ENCODE measurements around the gene TAAR9.

The TAAR9 gene, protein sequence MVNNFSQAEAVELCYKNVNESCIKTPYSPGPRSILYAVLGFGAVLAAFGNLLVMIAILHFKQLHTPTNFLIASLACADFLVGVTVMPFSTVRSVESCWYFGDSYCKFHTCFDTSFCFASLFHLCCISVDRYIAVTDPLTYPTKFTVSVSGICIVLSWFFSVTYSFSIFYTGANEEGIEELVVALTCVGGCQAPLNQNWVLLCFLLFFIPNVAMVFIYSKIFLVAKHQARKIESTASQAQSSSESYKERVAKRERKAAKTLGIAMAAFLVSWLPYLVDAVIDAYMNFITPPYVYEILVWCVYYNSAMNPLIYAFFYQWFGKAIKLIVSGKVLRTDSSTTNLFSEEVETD

DNA sequence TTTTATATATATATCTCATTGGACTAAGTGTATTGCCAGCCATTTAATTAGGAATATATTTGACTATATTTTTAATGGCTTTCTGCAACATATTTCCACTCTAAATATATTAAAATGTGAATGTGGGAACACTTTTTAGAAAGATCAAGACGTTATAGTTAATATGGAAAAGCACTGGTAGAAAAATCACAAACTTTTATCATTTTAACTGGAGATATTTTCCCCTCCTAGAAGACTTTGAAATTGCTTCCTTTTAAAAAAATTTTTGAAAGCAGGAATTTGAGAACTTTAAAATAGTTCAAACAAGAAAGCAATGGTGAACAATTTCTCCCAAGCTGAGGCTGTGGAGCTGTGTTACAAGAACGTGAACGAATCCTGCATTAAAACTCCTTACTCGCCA lies at the start of gene TAAR9:
TAAR9 (plus strand) TSS at position 301 of the 400 bp plus-strand sequence; CDS start at position 314, 13 bp downstream.
- no peak within 1 kb of the TSS for H3K4me3 Mint-ChIP-seq
- H3K36me3 Mint-ChIP-seq (ENCODE audit: low read depth) = no peaks in the 10 kb centered on the region
- no peaks in the 10 kb centered on the region for H3K9me3 Mint-ChIP-seq
- no peak within 1 kb of the TSS for H3K27ac Mint-ChIP-seq
- peaks cover 25% of the 10 kb centered on the region for H3K27me3 Mint-ChIP-seq (ENCODE audit: low read depth)
- H3K4me1 Mint-ChIP-seq (ENCODE audit: low read depth) = no peaks in the 10 kb centered on the region

DNA sequence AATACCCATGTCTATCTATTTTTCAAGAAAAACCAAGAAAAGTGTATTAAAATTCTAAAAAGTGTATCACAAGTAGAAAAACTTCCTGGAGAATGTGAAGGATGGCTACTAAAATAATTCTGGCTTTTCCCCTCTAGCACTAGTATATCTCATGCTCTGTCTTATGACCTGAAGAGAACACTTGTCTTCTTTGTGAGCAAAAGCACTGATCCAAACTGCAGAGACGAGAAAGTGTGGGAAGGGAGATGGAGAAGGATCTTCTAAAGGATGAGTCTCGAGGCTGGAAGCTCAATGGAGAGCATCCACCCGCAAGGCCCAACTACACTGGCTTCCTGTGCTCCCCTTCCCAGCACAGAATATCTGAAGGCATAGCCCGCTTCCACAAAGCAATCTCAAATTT lies 48.7 kb upstream of the TAAR9 start:
- no peaks in the 10 kb centered on the region for H3K27me3 Mint-ChIP-seq (ENCODE audit: low read depth)
- no peak overlapping the region for H3K27ac Mint-ChIP-seq
- peaks cover 6% of the 10 kb centered on the region for H3K4me1 Mint-ChIP-seq (ENCODE audit: low read depth)
- H3K4me3 Mint-ChIP-seq = no peak overlapping the region
- H3K9me3 Mint-ChIP-seq = peaks cover 7% of the 10 kb centered on the region
- peaks cover 6% of the 10 kb centered on the region for H3K36me3 Mint-ChIP-seq (ENCODE audit: low read depth)

DNA sequence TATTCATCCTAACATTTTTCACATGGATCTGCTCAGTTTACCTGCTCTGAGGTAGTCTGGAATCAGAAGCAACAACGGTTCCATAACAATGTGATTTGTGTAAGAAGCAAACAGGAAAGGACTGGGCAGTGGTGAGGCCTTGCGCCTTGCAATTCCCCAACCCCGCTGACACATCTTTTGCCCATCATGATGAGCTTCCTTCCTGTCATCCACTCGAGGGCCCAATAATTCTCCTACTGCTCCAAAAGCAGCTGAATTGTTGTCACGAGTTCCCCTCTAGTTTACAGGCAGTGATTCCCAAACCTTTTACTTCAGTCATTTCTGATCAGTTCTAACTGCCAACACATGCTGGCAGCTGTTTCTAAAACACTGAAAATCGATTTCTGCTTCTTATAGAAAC lies 48.1 kb upstream of the TAAR9 start:
- Mint-ChIP-seq H3K27ac (no peak overlapping the region), H3K9me3 (peaks cover 7% of the 10 kb centered on the region), H3K4me1 (ENCODE audit: low read depth) (peaks cover 11% of the 10 kb centered on the region), H3K27me3 (ENCODE audit: low read depth) (no peaks in the 10 kb centered on the region), H3K4me3 (no peak overlapping the region), H3K36me3 (ENCODE audit: low read depth) (peaks cover 9% of the 10 kb centered on the region)

DNA sequence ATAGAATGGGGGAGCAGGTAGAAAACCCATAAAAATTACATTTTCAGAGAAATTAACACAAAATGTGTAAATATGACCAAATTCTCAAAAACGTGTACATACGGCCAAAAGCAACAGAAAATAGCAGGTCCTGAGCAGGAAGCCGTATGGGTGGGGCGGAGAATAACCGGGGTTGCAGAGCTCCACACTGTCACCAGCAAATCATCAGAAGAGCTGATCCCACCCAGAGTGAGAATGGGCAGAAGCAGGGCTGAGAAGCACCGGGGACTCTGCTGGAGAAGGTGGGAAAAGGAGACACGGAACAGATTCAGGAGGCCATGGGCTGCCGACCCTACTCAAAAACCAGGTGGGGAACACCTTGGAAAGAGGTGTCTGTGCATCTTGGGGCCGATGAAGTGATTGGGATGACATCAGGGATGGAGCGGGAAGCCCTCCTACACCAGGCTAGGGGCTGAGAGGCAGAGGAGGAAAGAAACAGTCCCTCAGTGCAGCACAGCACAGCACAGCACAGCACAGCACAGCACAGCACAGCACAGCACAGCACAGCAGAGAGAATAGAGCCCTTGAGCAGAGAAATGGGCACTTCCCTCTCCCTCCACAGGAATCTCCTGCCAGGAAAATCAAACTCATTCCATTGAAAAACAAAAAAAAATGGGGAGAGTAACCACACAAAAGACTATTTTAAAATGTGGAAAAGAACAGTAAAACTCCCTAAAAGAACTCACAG lies 47.4 kb upstream of the TAAR9 start:
- H3K36me3 Mint-ChIP-seq (ENCODE audit: low read depth) = peaks cover 9% of the 10 kb centered on the region
- peaks cover 7% of the 10 kb centered on the region for H3K9me3 Mint-ChIP-seq
- no peaks in the 10 kb centered on the region for H3K27me3 Mint-ChIP-seq (ENCODE audit: low read depth)
- no peak overlapping the region for H3K4me3 Mint-ChIP-seq
- no peak overlapping the region for H3K27ac Mint-ChIP-seq
- H3K4me1 Mint-ChIP-seq (ENCODE audit: low read depth) = peaks cover 13% of the 10 kb centered on the region

DNA sequence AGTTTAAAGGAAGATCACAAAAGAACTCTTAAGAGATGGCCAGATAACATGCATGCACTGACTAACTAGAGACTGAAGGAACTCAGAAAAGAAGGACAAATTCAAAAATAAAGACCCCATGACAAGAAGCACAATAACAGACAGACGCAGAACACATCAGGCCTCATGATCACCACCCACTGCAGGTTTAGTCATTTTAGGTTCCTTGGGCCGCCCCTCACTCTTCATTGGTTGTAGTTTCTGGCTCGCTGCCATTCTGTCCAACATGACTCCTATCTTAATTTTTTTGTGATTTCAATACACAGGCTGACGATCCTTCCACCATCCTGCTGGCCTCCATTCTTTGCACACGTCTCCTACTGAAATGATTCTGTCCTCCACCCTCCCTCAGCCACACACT lies 46.8 kb upstream of the TAAR9 start:
- no peaks in the 10 kb centered on the region for H3K27me3 Mint-ChIP-seq (ENCODE audit: low read depth)
- H3K36me3 Mint-ChIP-seq (ENCODE audit: low read depth) = peaks cover 9% of the 10 kb centered on the region
- peaks cover 15% of the 10 kb centered on the region for H3K4me1 Mint-ChIP-seq (ENCODE audit: low read depth)
- no peak overlapping the region for H3K4me3 Mint-ChIP-seq
- no peak overlapping the region for H3K27ac Mint-ChIP-seq
- peaks cover 7% of the 10 kb centered on the region for H3K9me3 Mint-ChIP-seq

DNA sequence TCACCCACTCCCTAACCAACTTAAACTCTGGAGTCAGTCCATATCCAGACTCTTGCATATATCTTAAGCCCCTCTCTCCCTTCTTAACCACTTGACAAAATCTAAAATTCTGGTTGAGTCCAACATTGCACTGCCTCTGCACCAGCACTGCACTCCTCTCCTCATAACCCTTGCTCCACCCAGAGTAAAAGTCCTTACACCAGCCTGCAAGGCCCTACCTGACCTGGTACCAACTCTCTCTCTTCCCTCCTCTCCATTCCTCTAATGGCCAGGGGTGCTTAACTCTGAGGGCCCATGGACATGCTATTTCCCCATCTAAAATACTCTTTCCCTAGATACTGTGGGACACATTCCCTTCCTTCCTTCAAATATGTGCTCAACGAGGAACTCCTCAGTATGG lies 46.2 kb upstream of the TAAR9 start:
- Mint-ChIP-seq H3K27ac (no peak overlapping the region), H3K9me3 (peaks cover 7% of the 10 kb centered on the region), H3K36me3 (ENCODE audit: low read depth) (peaks cover 9% of the 10 kb centered on the region), H3K4me1 (ENCODE audit: low read depth) (peaks cover 18% of the 10 kb centered on the region), H3K4me3 (no peak overlapping the region), H3K27me3 (ENCODE audit: low read depth) (no peaks in the 10 kb centered on the region)

DNA sequence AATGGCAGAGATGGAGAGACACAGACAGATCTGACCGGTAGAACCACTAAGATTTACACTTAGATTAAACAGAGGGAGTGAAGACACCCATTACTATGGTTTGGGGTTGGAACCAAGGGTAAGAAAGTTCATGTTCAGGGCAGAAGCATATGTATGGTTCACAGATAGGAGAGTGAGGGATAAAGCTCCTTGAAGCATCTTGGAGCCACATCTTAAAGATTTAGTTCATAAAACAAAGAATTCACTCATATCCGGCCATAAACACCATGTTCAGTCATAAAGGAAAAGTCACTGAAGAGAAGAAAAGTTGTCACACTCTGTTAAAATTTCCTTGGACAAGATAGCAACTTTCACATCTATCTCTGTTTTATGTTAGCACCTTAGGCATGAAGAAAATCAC lies 43.1 kb upstream of the TAAR9 start:
- Mint-ChIP-seq H3K4me3 (no peak overlapping the region), H3K27ac (no peak overlapping the region), H3K9me3 (peaks cover 7% of the 10 kb centered on the region), H3K36me3 (ENCODE audit: low read depth) (peaks cover 25% of the 10 kb centered on the region), H3K4me1 (ENCODE audit: low read depth) (peaks cover 19% of the 10 kb centered on the region), H3K27me3 (ENCODE audit: low read depth) (no peaks in the 10 kb centered on the region)

DNA sequence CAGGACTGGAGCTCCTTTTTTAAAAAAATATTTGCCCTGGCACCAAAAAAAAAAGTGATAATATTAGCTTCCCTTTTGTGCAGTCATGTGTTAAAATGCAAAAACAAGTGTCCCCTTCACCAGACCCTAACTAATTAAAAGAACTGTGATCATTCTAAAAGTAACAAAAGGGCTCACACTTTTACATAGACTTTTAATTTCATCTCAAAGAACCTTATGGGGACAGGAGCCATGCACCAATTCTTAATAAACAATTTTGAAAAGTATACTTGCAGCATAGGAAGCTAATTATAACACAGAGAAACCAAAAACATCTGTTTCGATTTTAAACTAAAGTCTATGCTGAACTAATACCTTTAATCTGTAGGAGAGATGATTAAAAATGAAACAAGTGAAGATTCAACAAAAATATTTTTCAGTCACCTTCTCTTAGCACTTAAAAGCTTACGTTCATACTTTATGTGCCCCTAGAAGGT lies 42.4 kb upstream of the TAAR9 start:
- H3K9me3 Mint-ChIP-seq = peaks cover 7% of the 10 kb centered on the region
- no peaks in the 10 kb centered on the region for H3K27me3 Mint-ChIP-seq (ENCODE audit: low read depth)
- H3K36me3 Mint-ChIP-seq (ENCODE audit: low read depth) = peaks cover 30% of the 10 kb centered on the region
- peaks cover 19% of the 10 kb centered on the region for H3K4me1 Mint-ChIP-seq (ENCODE audit: low read depth)
- H3K4me3 Mint-ChIP-seq = no peak overlapping the region
- no peak overlapping the region for H3K27ac Mint-ChIP-seq

DNA sequence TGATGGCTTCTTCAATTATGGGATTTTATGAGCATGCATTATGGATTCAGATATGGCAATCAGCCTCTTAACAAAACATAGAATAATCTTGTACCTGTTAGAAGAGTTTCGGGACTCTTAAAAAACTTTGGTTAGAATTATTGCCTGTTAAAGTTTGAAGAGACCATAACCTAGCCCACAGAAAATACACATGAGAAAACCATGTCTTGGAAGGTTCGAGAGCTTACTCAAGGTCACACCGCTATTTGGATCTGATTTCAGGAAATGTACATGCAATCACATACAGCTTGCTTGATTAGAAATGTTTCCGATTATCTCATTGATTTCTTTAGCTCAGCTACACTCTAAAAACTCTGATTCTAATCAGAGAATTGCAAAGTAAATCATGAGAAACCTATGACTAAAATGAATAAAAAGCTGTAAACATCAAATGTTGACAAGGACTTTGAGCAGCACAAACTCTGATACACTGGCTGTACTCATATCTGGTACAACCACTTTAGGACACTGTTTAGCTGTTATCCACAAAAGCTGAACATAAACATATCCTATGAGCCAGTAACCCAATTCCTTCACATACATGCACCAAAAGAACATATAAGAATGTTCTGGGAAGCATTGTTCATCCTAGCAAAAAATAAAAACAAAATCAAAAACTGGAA lies 41.4 kb upstream of the TAAR9 start:
- Mint-ChIP-seq H3K9me3 (peaks cover 7% of the 10 kb centered on the region), H3K4me3 (no peak overlapping the region), H3K27ac (no peak overlapping the region), H3K4me1 (ENCODE audit: low read depth) (peaks cover 19% of the 10 kb centered on the region), H3K27me3 (ENCODE audit: low read depth) (no peaks in the 10 kb centered on the region), H3K36me3 (ENCODE audit: low read depth) (peaks cover 34% of the 10 kb centered on the region)

DNA sequence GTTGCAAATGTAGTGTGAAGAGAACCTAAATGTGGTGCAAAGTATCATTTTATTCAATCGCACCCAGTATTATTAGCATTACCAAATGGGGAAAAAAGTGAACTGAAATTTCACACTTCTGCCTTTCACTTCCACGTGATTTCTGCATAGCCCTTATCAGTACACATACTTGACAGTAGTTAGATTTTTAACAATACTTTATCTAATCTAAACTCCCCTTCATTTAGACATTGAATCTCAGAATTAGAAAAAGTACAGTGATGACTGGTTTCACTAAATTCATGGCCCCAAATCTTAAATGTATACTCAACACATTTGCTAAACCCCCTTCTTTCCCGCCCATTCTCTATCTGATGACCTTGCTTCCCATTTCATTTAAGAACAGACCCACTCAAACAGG lies 39.4 kb upstream of the TAAR9 start:
- H3K36me3 Mint-ChIP-seq (ENCODE audit: low read depth) = peaks cover 35% of the 10 kb centered on the region
- H3K27ac Mint-ChIP-seq = no peak overlapping the region
- H3K27me3 Mint-ChIP-seq (ENCODE audit: low read depth) = no peaks in the 10 kb centered on the region
- H3K9me3 Mint-ChIP-seq = peaks cover 4% of the 10 kb centered on the region
- H3K4me3 Mint-ChIP-seq = no peak overlapping the region
- peaks cover 19% of the 10 kb centered on the region for H3K4me1 Mint-ChIP-seq (ENCODE audit: low read depth)

DNA sequence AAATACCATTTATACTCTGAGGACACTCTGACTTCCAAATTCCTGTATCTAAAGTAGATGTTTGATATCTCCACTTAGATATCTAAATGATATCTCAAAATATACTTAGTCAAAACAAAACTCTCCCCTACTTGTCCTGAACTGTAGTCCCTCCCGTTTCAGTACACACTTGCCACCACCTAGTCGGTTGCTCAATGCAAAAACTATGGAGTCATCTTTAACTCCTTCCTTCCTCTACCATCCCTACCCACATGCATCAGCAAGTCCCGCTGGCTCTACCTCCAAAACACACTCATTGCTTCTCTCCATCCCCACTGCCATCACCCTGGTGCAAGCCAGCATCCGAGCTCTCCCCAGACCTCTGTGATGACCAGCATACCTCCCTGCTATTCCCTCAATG lies 38.3 kb upstream of the TAAR9 start:
- Mint-ChIP-seq H3K27me3 (ENCODE audit: low read depth) (no peaks in the 10 kb centered on the region), H3K4me1 (ENCODE audit: low read depth) (peaks cover 14% of the 10 kb centered on the region), H3K36me3 (ENCODE audit: low read depth) (peaks cover 31% of the 10 kb centered on the region), H3K27ac (no peak overlapping the region), H3K9me3 (no peaks in the 10 kb centered on the region), H3K4me3 (no peak overlapping the region)

DNA sequence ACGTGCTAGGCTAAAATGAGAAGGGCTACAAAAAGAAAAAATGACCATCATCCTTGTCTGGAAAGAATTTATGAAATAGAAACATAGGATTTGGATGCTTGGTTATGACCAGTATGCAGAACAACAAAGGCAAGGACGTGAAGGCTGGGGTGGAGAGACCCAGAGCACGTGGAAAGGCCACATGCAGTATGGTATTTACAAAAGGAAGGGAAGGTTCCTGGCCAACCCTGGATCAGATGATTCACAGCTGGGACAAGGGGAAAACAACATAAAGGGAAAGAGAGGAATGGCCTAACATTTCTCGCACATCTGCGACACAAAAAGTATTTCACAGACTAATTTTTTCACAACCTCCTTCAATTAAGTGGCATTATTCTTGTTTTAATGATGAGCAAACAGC lies 33.3 kb upstream of the TAAR9 start:
- H3K27ac Mint-ChIP-seq = no peak overlapping the region
- no peaks in the 10 kb centered on the region for H3K9me3 Mint-ChIP-seq
- no peaks in the 10 kb centered on the region for H3K27me3 Mint-ChIP-seq (ENCODE audit: low read depth)
- H3K4me1 Mint-ChIP-seq (ENCODE audit: low read depth) = peaks cover 2% of the 10 kb centered on the region
- H3K36me3 Mint-ChIP-seq (ENCODE audit: low read depth) = peaks cover 16% of the 10 kb centered on the region
- H3K4me3 Mint-ChIP-seq = no peak overlapping the region

DNA sequence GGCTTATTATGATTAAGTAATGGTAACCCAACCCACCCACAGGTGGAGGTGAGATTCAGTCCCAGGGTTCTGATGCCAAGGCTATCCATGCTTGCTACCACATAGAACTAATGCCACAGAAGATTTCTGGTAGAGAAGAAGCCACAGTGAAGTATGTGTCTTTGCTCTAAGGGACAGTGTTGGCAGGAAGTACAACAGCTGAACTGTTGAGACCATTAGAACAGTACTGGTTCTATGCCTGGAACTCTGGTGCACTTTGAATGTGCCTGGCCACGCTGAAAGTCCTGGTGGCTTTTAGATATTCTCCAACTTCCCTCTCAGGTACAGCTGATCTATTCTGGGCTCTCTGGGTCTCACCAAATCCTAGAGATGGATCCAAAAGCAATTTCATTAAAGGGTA lies 32.9 kb upstream of the TAAR9 start:
- Mint-ChIP-seq H3K4me1 (ENCODE audit: low read depth) (no peaks in the 10 kb centered on the region), H3K36me3 (ENCODE audit: low read depth) (peaks cover 13% of the 10 kb centered on the region), H3K27me3 (ENCODE audit: low read depth) (no peaks in the 10 kb centered on the region), H3K4me3 (no peak overlapping the region), H3K27ac (no peak overlapping the region), H3K9me3 (no peaks in the 10 kb centered on the region)

DNA sequence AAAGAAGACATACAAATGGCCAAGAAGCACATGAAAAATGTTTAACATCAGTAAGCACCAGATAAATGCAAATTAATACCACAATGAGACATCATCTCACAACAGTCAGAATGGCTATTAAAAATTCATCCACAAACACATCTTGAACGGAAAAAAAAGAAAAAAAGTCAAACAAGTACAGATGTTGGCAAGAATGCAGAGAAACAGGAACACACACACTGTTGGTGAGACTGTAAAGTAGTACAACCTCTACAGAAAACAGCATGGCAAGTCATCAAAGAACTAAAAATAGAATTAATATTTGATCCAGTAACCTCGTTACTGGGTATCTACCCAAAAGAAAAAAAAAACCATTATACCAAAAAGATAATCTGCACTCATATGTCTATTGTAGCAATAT lies 31.6 kb upstream of the TAAR9 start:
- no peaks in the 10 kb centered on the region for H3K27me3 Mint-ChIP-seq (ENCODE audit: low read depth)
- H3K27ac Mint-ChIP-seq = no peak overlapping the region
- no peak overlapping the region for H3K4me3 Mint-ChIP-seq
- H3K4me1 Mint-ChIP-seq (ENCODE audit: low read depth) = peaks cover 11% of the 10 kb centered on the region
- H3K36me3 Mint-ChIP-seq (ENCODE audit: low read depth) = peaks cover 7% of the 10 kb centered on the region
- no peaks in the 10 kb centered on the region for H3K9me3 Mint-ChIP-seq
